Inflammatory macrophage treated with lipopolysaccharide for 4 hours (primary cell): ENCODE results near the gene ZNF283.

Experiments
- DNase-seq: peaks from one replicate; pipeline ENCODE4 v3.0.0-alpha.2; 2020

Gene ZNF283

DNA sequence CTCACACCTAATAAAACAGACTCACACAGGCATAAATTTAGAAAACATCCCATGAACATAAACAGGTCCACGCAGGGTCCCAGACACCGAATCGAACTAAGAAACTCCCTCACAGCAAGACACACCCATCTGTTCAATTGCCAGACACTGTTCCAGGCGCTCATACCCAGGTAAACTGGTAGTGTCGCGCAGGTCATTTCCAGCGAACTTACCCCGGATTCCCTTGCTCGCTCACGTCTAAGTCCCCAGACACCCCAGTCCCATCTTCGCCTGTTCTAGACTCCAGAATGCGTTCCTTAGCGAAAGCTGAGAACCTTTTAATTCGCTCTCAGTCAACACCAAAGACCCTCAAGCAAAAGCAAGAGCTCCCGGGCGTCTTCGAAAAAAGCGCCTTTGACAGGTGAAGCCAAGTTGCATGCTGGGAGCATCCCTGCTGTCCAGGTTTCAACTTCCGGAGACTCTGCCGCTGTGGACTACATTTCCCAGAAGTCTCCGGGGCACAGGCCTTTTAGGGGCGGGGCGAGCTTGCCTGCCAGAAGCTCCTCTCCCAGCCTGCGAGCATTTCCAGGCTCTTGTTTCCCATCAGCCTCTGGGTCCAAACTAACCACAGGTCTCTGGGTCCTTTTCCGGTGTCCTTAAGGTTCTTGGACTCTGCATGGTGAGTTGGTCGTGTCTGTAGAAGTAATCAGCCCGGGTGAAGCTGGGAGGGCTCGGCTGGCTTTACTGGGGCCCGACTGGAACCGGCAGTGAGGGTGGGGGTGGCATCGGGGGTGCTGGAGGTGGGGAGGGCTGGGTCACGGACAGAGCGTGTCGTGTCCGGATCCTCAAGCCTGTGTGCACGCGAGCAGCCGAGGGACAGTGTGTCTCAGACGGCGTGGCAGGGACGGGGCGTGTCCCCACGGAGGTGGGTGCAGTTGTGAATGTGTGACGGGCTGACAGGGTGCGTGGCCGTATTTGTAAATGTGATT lies at the start of gene ZNF283:
ZNF283 (plus strand) TSS at position 535 of the 968 bp plus-strand sequence. CDS start 6,184 bp downstream, outside the sequence.
- peak; percentile 83 for DNase-seq

- DNase-seq, result no peak
These were observed 48.5 kb upstream of the ZNF283 start for GRCh38 chr19:43778651-43779050.

DNA sequence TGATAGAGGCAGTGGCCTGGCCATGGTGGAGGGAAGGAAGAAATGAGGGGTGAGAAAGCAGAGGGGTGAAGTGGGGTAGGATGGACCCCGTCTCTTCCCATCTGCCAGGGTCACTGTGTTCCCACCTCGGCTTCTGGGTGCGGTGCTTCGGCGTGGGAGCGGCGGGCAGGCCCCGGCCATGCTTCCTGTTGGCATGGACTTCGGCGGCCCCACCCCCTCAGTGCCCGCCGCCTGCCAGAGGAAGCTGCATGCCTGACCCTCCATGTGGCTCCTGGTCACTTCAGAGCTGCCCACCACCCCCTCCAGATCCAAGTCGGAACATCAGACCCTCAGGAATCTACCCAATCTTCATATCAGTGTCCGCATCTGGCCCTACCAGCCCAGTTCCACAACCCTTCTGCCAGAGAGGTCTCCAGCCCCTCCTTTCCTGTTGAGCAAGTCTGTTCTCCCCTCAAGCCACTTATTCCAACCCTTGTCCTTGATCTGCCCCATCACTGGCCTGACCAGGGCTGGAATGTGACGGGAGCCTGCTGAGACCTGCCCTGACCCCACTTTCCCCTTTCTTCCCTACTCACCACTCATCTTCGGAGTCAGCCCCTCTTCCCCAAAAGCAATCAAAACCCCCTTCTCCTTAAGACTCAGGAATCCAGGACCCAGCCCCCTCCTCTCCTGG lies 47.8 kb upstream of the ZNF283 start:
- DNase-seq, result peak; percentile 58

DNA sequence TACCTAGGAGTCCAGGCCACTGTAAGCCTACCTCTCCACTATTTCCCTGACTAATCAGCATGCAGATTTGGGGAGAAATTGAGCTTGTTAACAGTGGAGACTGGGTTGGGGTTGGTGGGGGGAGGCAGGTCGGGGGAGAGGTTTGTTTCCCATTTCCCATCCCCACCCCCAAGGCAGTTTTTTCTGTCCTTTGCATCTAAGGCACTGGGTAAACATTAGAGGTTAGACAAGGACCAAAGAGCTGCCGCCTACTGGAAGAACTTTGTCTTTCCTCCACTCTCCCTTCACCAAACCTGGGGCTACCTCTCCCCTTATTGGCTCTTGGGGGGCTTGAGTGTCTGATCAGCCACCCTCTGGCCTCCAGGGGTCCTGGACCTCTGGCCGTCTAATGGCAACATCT lies 47.3 kb upstream of the ZNF283 start:
- no peak for DNase-seq

DNA sequence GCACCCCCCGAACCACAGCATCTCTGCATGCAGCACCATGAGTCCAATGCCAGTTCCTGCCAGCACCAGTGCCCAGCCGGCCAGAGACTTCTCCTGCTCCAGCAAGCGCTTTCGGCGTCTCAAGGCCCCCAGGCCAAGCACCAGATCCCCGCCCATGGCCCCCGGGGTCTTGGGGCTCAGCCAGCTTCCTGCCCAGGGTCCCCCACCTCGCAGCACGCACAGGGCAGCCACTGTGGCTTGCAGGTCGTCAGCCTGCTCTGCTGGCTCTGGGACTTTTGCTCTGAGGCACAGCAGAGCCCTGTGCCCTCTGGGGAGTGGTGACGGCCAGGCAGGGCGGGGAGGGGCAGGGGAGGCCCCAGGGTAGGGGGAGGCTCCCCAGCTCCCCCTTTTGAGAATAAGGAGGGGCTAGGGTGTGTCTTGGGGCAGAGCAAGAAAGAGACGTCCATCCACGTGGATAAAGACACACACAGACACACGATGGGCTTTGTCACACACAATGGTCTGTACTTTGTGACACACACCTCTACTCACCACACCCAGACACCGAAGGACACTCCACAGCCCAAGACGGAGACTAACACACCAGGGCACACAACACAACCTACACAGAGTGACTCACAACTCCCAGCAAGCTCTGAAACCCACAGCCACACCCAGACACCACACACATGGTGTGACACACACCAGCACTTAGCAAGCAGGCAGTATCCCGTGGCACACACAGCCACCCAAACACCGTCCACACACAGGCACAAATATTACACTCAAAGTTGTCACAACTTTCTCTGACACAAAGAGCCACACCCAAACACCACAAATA lies 46.2 kb upstream of the ZNF283 start, which contains the start of gene KCNN4:
KCNN4 (minus strand) TSS at position 268 of the 820 bp plus-strand sequence; CDS start at position 156, 112 bp downstream.
- DNase-seq, result peak; percentile 92

DNA sequence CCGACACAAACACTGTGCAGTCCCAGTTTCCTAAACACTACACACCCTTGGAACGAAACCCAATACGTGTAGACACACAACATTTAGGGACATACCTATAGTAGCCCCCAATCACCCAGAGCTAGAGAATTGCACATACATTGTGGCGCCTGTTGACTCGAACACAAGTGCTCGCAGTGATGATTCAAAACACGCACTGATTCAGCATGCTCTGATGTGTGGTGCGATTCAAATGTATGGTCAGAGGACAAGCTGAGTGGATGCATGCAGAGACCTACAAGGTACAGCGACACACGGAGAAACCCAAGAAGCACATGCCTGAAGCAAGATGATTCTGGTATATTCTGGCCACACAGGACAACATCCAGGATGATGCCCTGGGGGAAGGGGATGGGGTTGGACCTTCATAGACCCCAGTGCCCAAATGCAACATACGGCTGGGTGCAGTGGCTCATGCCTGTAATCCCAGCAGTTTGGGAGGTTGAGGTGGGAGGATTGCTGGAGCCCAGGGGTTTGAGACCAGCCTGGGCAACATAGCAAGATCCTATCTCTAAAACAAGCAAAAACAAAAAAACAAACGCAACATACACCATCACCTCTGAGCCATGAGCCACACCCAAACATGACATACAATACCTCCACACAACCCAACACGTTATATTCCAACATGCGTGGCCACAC lies 45.4 kb upstream of the ZNF283 start:
- DNase-seq, result no peak

DNA sequence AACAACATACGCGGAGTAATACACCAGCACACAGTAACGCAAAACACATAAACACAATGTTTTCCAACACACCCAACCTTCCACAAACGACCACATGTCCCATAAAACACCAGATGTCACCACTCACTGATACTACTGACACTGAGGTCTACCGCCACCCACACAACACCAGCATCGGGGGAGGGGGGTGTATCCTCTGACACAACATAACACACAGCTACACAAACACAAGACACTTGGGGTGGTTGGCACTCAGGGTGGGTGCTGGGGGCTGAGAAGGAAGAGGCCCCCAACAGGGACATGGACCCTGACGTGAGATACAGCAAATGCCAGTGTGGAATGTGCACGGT lies 44.8 kb upstream of the ZNF283 start:
- DNase-seq, result no peak

- DNase-seq, result no peak
These were observed 44.4 kb upstream of the ZNF283 start for GRCh38 chr19:43782689-43783231.

DNA sequence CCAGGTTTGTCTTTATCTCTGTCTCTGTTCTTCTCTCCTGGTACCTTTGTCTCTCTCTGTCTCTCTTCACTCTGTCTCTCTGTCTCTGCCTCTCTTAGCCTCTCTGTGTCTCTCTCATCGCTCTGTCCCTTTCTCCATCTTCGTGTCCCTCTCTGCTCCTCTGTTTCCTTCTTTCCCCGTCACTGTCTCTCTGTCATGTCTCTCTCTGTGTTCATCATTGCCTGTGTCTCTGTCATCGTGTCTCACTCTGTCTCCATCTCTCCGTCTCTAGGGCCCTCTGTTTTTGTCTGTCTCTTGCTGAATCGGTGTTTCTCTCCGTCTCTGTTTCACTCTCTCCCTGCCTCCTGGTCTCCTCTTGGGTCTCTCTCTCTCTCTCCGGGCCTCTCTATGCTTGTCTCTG lies 43.5 kb upstream of the ZNF283 start:
- DNase-seq, result no peak

- DNase-seq, result peak; percentile 85
These were observed 42.7 kb upstream of the ZNF283 start for GRCh38 chr19:43784241-43784980.

- DNase-seq, result peak; percentile 89
These were observed 41.9 kb upstream of the ZNF283 start for GRCh38 chr19:43784981-43785808.

DNA sequence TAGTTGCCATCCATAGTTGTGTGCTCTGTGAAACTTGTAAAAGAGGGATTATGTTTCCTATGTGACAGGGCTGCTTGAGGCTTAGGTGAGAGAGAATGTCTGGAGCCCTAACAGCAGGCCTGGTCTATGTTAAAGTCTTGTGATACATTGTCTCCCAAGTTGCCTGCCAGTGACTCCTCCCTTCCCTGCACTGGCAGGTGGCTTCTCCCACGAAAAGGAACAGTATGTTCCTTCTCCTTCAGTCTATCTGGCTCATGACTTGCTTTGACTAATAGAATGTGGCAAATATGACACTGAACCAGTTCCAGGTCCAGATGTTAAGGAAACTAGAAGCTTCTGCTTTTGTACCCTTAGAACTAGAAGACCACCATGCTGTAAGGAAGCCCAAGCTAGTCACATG lies 40.5 kb upstream of the ZNF283 start:
- no peak for DNase-seq

GRCh38 chr19:43789029-43789428 lies 38.1 kb upstream of the ZNF283 start:
- DNase-seq, result peak; percentile 59

DNA sequence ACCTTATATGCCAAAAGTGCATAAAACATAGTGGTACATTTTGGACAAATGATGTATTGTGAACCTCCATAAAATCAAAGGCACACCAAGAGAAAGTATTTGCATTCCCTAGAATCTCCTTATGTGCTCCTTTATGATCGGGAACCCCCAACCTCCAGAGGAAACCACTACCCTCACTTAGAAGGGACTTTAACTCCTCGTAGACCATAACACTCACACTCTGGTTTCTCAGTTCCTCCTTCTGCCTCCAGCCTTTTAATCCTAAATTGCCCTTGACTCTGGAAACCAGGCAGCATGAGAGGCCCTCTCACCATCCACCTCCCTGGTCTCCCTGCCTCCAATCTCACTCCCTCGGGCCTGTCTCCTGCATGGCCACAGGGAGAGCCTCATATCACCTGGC lies 36.5 kb upstream of the ZNF283 start:
- DNase-seq, result no peak

GRCh38 chr19:43797118-43797517 lies 30.0 kb upstream of the ZNF283 start:
- no peak for DNase-seq

GRCh38 chr19:43797556-43797955 lies 29.6 kb upstream of the ZNF283 start:
- DNase-seq, result no peak

- no peak for DNase-seq
These were observed 29.0 kb upstream of the ZNF283 start for GRCh38 chr19:43798026-43798545.

- peak; percentile 54 for DNase-seq
These were observed 28.3 kb upstream of the ZNF283 start for GRCh38 chr19:43798546-43799409.

- no peak for DNase-seq
These were observed 27.5 kb upstream of the ZNF283 start for GRCh38 chr19:43799502-43800142.
